Fibroblast of the aortic adventitia (primary cell): ENCODE measurements around the gene SMIM7. TPM values are rescaled to one million over a fixed set of nuclear protein-coding genes. Genes with fewer than 3 reads are reported as not detected.

Source experiments
- DNase-seq: peaks from one replicate; pipeline ENCODE4 v3.0.0-alpha.2; 2010; ENCODE audit warnings: low read depth
- H3K4me3 ChIP-seq: 2 replicates; pipeline ENCODE4 v1.5.1; 2011; ENCODE audit warnings: low read depth, mild to moderate bottlenecking, control low read depth, low read length, moderate library complexity
- total RNA-seq: library from RNA; depleted of rRNA; stranded (reverse); fragments of >200 nt; gene quantifications from 2 replicates; pipeline ENCODE4 v1.2.3, GENCODE V29; 2012; ENCODE audit warnings: low replicate concordance
- TF ChIP-seq, protein P1 (sequence below): IDR thresholded peaks from 2 replicates; pipeline ENCODE4 v1.5.1; 2011; ENCODE audit warnings: mild to moderate bottlenecking, low read length, control low read depth, inconsistent platforms; ENCODE audit not compliant: insufficient read depth

SMIM7 gene
- 85.2 and 122 TPM in 2 replicates for total RNA-seq

DNA sequence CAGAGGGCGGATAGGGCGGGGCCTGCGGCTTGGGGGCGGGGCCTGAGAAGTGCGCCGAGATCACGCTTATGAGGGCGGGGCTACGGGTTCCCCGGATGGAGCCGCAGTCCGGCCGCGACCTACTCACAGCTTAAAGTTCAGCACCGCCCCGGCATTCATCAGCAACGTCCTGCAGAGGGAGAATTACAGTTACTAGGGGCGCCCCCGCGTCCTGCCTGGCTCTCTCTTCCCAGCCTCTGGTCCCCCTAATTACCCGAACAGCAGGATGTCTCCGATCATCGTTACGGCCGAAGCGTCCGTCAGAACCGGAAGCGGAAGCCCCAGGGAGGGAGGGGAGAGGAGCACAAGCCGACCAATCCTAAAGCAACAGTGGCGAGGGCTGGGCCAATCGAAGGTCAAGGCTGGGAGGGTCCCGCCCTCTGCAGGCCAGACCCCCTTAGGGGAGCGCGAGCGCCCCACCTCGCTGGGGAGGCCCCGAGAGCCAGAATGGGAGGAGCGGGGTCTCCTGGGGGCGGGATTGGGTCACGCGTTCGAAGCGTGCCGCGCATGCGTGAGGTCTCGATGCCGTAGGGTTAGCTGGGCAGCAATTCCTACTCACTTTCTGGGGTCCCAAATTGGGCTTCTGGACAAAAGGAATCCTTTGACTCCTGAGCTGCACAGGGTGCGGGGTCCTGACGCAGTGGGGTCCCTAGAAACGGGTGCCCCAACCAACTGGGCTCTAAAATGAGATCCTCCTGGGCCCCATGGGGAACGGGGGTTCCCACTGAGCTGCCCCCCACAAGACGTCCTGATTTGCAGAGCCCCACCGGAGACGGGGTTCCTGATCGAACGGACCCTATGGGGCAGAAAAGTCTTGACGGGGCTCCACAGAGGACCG is at the start of gene SMIM7:
Gene SMIM7 (minus strand): TSS at position 313 of the 877 bp plus-strand sequence. CDS start 34 bp downstream, at position 279.
- peak within 1 kb of the TSS; percentile 99 for H3K4me3 ChIP-seq
- peak; percentile 98 for DNase-seq
- TF ChIP-seq, protein P1, sequence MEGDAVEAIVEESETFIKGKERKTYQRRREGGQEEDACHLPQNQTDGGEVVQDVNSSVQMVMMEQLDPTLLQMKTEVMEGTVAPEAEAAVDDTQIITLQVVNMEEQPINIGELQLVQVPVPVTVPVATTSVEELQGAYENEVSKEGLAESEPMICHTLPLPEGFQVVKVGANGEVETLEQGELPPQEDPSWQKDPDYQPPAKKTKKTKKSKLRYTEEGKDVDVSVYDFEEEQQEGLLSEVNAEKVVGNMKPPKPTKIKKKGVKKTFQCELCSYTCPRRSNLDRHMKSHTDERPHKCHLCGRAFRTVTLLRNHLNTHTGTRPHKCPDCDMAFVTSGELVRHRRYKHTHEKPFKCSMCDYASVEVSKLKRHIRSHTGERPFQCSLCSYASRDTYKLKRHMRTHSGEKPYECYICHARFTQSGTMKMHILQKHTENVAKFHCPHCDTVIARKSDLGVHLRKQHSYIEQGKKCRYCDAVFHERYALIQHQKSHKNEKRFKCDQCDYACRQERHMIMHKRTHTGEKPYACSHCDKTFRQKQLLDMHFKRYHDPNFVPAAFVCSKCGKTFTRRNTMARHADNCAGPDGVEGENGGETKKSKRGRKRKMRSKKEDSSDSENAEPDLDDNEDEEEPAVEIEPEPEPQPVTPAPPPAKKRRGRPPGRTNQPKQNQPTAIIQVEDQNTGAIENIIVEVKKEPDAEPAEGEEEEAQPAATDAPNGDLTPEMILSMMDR, result no peak

DNA sequence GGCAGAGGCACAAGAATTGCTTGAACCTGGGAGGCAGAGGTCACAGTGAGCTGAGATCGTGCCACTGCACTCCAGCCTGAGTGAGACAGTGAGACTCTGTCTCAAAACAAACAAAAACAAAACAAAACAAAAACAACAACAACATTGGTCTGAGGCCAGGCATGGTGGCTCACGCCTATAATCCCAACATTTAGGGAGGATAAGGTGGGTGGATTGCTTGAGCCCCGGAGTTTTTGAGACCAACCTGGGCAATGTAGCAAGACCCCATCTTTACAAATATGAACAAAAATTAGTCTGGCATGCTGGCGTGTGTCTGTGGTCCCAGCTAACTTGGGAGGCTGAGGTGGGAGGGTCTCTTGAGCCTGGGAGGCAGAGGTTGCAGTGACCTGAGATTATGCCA is 43.7 kb upstream of the SMIM7 start:
- TF ChIP-seq, protein P1, result no peak
- DNase-seq, result no peak
- H3K4me3 ChIP-seq, result no peak overlapping the region

DNA sequence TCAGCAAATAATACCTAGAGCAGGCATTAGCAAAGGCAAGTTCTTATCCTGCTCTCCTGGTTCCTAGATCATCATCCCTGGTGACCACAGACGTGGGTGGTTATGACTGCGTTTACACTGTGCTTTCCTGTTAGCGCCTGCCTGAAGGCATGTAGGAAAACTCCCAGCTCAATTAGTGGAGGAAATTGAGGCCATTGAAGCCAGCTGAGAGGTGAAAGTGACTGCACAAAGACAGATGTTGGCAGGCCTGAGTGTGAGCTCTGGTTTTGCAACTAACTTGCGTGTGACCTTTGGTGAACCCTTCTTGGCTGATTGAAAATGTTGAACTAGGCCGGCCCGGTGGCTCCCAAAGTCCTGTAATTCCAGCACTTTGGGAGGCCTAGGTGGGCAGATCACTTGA is 42.2 kb upstream of the SMIM7 start:
- H3K4me3 ChIP-seq, result no peak overlapping the region
- TF ChIP-seq, protein P1, result no peak
- peak; percentile 88 for DNase-seq

DNA sequence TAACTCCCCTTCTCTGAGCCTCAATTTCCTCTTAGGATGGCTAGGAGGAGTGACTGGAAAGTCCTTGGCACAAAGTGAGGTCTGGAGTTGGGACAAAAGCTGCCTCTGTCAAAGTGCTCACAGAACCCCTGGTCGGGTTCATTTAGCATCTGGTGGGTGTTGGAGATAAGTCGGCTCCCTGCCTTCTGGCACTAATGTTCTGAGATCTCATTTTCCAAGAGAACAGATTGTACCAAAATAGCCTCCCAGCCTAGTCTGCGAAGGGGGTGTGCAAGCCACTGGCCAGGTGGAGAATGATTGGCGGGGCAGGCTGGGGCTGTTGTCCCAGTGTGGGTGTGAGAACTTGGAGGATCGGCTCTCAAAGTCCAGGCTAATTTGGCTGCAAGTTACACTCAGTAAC is 39.0 kb upstream of the SMIM7 start:
- TF ChIP-seq, protein P1, result no peak
- H3K4me3 ChIP-seq, result no peak overlapping the region
- peak; percentile 30 for DNase-seq

DNA sequence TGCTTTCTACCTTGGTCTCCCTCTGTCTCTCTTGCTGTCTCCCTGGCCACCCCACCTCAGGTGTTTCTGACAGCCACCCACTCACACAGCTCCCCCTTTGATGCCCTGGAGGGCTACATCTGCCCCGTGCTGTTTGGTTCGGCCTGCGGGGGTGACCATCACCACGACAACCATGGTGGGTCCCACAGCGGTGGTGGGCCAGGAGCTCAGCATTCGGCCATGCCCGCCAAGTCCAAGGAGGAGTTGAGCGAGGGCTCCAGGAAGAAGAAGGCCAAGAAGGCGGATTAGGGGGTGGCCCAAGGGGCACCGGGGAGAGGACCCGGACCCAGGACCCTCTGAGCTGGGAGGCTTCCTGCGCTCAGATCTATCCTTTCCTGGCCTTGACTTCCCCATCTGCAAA is 28.1 kb upstream of the SMIM7 start:
- no peak for DNase-seq
- H3K4me3 ChIP-seq, result no peak overlapping the region
- TF ChIP-seq, protein P1, result no peak

DNA sequence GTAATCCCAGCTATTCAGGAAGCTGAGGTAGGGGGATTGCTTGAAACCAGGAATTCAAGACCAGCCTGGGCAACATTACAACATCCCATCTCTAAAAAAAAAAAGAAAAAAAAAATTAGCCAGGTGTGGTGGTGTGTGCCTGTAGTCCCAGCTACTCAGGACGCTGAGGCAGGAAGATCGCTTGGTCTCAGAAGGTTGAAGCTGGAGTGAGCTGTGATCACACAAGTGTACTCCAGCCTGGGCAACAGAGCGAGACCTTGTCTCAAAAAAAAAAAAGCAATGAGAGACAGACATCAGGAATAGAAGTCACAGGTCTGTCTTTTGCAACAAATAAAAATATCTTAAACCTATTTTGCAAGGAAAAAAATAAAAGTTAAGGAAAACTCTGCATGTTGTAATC is 24.3 kb upstream of the SMIM7 start:
- no peak overlapping the region for H3K4me3 ChIP-seq
- TF ChIP-seq, protein P1, result no peak
- DNase-seq, result no peak

DNA sequence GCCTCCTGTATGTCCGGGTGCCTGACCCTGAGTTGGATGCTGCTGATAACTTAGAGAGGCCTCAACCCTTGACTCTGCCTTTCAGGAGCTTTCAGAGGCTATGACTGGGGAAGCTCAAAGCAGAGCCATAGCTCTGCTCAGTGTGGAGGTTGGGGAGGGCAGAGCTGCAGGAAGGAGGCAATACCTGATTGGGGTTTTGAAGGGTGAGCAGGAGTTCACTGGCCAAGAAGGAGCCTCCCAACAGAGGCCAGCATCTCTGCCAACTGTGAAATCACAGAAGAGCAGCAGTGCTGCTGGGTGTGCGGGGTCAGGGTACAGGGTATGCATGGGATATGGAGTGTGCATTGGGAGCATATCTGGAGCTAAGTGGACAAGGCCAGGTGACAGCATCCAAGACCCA is 22.6 kb upstream of the SMIM7 start:
- no peak for DNase-seq
- TF ChIP-seq, protein P1, result no peak
- H3K4me3 ChIP-seq, result no peak overlapping the region
